ENCODE measurements around the gene ARHGAP18.

Gene ARHGAP18

GRCh38 chr6:129717277-129717676, 7.3 kb upstream of the ARHGAP18 start:
- DNase-seq, result no peak

GRCh38 chr6:129713806-129714333, 3.9 kb upstream of the ARHGAP18 start:
- no peak for DNase-seq

GRCh38 chr6:129711271-129711631, 1.3 kb upstream of the ARHGAP18 start:
- DNase-seq, result no peak

GRCh38 chr6:129710450-129711270, 683 bp upstream of the ARHGAP18 start:
- no peak for DNase-seq

GRCh38 chr6:129709196-129709768, 695 bp downstream of the ARHGAP18 start:
- DNase-seq, result no peak

GRCh38 chr6:129708496-129709195, 1.3 kb downstream of the ARHGAP18 start:
- no peak for DNase-seq

- no peak for DNase-seq
Measured at GRCh38 chr6:129707882-129708495, 2.0 kb downstream of the ARHGAP18 start.

GRCh38 chr6:129707028-129707427, 2.9 kb downstream of the ARHGAP18 start:
- DNase-seq, result no peak

GRCh38 chr6:129705212-129705611, 4.8 kb downstream of the ARHGAP18 start:
- DNase-seq, result no peak

GRCh38 chr6:129704708-129705107, 5.3 kb downstream of the ARHGAP18 start:
- no peak for DNase-seq

- DNase-seq, result no peak
Measured at GRCh38 chr6:129701721-129702455, 8.1 kb downstream of the ARHGAP18 start.

GRCh38 chr6:129700666-129701065, 9.3 kb downstream of the ARHGAP18 start:
- DNase-seq, result no peak

- no peak for DNase-seq
Measured at GRCh38 chr6:129699659-129700058, 10.3 kb downstream of the ARHGAP18 start.

GRCh38 chr6:129698430-129698829, 11.5 kb downstream of the ARHGAP18 start:
- DNase-seq, result no peak

GRCh38 chr6:129697788-129698187, 12.2 kb downstream of the ARHGAP18 start:
- DNase-seq, result no peak

- DNase-seq, result no peak
Measured at GRCh38 chr6:129696843-129697242, 13.1 kb downstream of the ARHGAP18 start.

GRCh38 chr6:129696028-129696418, 14.0 kb downstream of the ARHGAP18 start:
- DNase-seq, result no peak

- no peak for DNase-seq
Measured at GRCh38 chr6:129695373-129696027, 14.5 kb downstream of the ARHGAP18 start.

- no peak for DNase-seq
Measured at GRCh38 chr6:129694036-129694435, 15.9 kb downstream of the ARHGAP18 start.

GRCh38 chr6:129692467-129692866, 17.5 kb downstream of the ARHGAP18 start:
- no peak for DNase-seq

- DNase-seq, result no peak
Measured at GRCh38 chr6:129691709-129692108, 18.3 kb downstream of the ARHGAP18 start.

- DNase-seq, result no peak
Measured at GRCh38 chr6:129691043-129691640, 18.8 kb downstream of the ARHGAP18 start.
